Mesendoderm (in vitro differentiated cells): Measurements from ENCODE around the gene MMP24.
"Not testable (repeated sequence)": the region's sequence is repeated elsewhere in the genome, so short reads cannot be mapped to it uniquely, and the experiment has no call there.

Experiments
- DNase-seq: peaks from one replicate; pipeline ENCODE4 v3.0.0; 2013
- H2AK5ac ChIP-seq: 2 replicates; pipeline ENCODE4 v1.6.1; 2013; ENCODE audit warnings: low read length, inconsistent platforms
- H2BK120ac ChIP-seq: 2 replicates; pipeline ENCODE4 v1.6.1; 2013; ENCODE audit warnings: low read depth, mild to moderate bottlenecking, low read length, moderate library complexity, mixed read lengths
- H2BK15ac ChIP-seq: replicated peaks from 2 replicates; pipeline ENCODE4 v1.6.1; 2013; ENCODE audit warnings: low read depth, mild to moderate bottlenecking, moderate library complexity
- H2BK5ac ChIP-seq: 2 replicates; pipeline ENCODE4 v1.6.1; 2013; ENCODE audit warnings: low read length, inconsistent platforms
- H3K18ac ChIP-seq: 2 replicates; pipeline ENCODE4 v1.6.1; 2013; ENCODE audit warnings: mild to moderate bottlenecking, low read length, mixed read lengths
- H3K23ac ChIP-seq: one replicate; pipeline ENCODE4 v1.6.1; 2013; ENCODE audit warnings: low read length
- H3K27ac ChIP-seq: 2 replicates; pipeline ENCODE4 v1.5.1; 2013; ENCODE audit warnings: low read depth, mild to moderate bottlenecking, inconsistent platforms, low read length, moderate library complexity
- H3K27me3 ChIP-seq: 2 replicates; pipeline ENCODE4 v1.6.1; 2013; ENCODE audit warnings: low read length, control low read depth, mild to moderate bottlenecking, inconsistent platforms; ENCODE audit not compliant: insufficient read depth, poor library complexity
- H3K36me3 ChIP-seq: 2 replicates; pipeline ENCODE4 v1.6.1; 2013; ENCODE audit warnings: low read length, inconsistent platforms; ENCODE audit not compliant: control insufficient read depth, insufficient read depth
- H3K4ac ChIP-seq: one replicate; pipeline ENCODE4 v1.6.1; 2013; ENCODE audit warnings: low read depth, mild to moderate bottlenecking, low read length, moderate library complexity
- H3K4me1 ChIP-seq: 2 replicates; pipeline ENCODE4 v1.6.1; 2013; ENCODE audit warnings: low read depth, low read length, inconsistent platforms; ENCODE audit not compliant: control insufficient read depth
- H3K4me2 ChIP-seq: 2 replicates; pipeline ENCODE4 v1.6.1; 2013; ENCODE audit warnings: low read length
- H3K4me3 ChIP-seq: 2 replicates; pipeline ENCODE4 v1.5.1; 2013; ENCODE audit warnings: mild to moderate bottlenecking, low read length
- H3K56ac ChIP-seq: one replicate; pipeline ENCODE4 v1.6.1; 2013; ENCODE audit warnings: low read length
- H3K79me1 ChIP-seq: 2 replicates; pipeline ENCODE4 v1.6.1; 2013; ENCODE audit warnings: low read length, inconsistent platforms
- H3K79me2 ChIP-seq: 2 replicates; pipeline ENCODE4 v1.6.1; 2013; ENCODE audit warnings: mild to moderate bottlenecking, low read length; ENCODE audit not compliant: control insufficient read depth, insufficient read depth
- H3K9ac ChIP-seq: 2 replicates; pipeline ENCODE4 v1.6.1; 2013; ENCODE audit warnings: low read length, inconsistent platforms
- H4K5ac ChIP-seq: one replicate; pipeline ENCODE4 v1.6.1; 2013; ENCODE audit warnings: low read length
- H4K8ac ChIP-seq: one replicate; pipeline ENCODE4 v1.6.1; 2013; ENCODE audit warnings: low read depth, mild to moderate bottlenecking, control low read depth, low read length, moderate library complexity
- WGBS: extraction: QIAGEN DNeasy Blood & Tissue Kit; methylation state at CpG from one replicate; pipeline ENCODE4 v1.1.7; 2013; ENCODE audit warnings: low lambda C conversion rate, missing lambda C conversion rate; ENCODE audit not compliant: insufficient coverage; ENCODE audit errors: extremely low coverage; 5-methylcytosine and 5-hydroxymethylcytosine counted together

The MMP24 gene

GRCh38 chr20:35187584-35188190 is 38.8 kb upstream of the MMP24 start:
- Histone ChIP-seq H3K18ac (no peak overlapping the region), H2BK120ac (no peak overlapping the region), H3K4me2 (no peak overlapping the region), H2AK5ac (no peak overlapping the region), H3K4ac (no peak overlapping the region), H3K79me1 (no peaks in the 10 kb centered on the region), H4K5ac (no peak overlapping the region), H3K79me2 (no peaks in the 10 kb centered on the region), H4K8ac (no peak overlapping the region), H3K56ac (no peak overlapping the region), H3K36me3 (no peaks in the 10 kb centered on the region), H3K4me1 (no peaks in the 10 kb centered on the region), H2BK5ac (no peak overlapping the region), H3K27me3 (no peaks in the 10 kb centered on the region), H3K27ac (no peak overlapping the region), H3K23ac (no peak overlapping the region), H3K9ac (no peak overlapping the region), H3K4me3 (no peak overlapping the region), H2BK15ac (no peak overlapping the region)
- WGBS = no CpG with 5 or more reads among the region's 5 CpGs
- DNase-seq = no peak

- DNase-seq, H2BK5ac ChIP-seq, H3K56ac ChIP-seq, H3K36me3 ChIP-seq, H3K27ac ChIP-seq, H2BK15ac ChIP-seq, H4K8ac ChIP-seq, H3K4me3 ChIP-seq, H3K4me1 ChIP-seq, H3K27me3 ChIP-seq, H2AK5ac ChIP-seq, H3K79me1 ChIP-seq, H2BK120ac ChIP-seq, H3K23ac ChIP-seq, H3K18ac ChIP-seq, H3K9ac ChIP-seq, H3K4ac ChIP-seq, H3K4me2 ChIP-seq, H3K79me2 ChIP-seq, H4K5ac ChIP-seq: not testable (repeated sequence)
- no CpG with 5 or more reads among the region's 8 CpGs for WGBS
These were observed 37.3 kb upstream of the MMP24 start for GRCh38 chr20:35189223-35189622.

GRCh38 chr20:35190556-35190955 is 35.9 kb upstream of the MMP24 start:
- no CpG with 5 or more reads among the region's 6 CpGs for WGBS

GRCh38 chr20:35191419-35192117 is 34.9 kb upstream of the MMP24 start:
- Histone ChIP-seq H2BK5ac (no peak overlapping the region), H3K36me3 (no peaks in the 10 kb centered on the region), H3K4me1 (no peaks in the 10 kb centered on the region), H3K27me3 (no peaks in the 10 kb centered on the region), H3K79me1 (no peaks in the 10 kb centered on the region), H2BK120ac (no peak overlapping the region), H3K4me3 (no peak overlapping the region), H3K79me2 (no peaks in the 10 kb centered on the region), H3K4me2 (no peak overlapping the region), H3K56ac (no peak overlapping the region), H3K27ac (no peak overlapping the region), H3K9ac (no peak overlapping the region), H4K5ac (no peak overlapping the region), H2AK5ac (no peak overlapping the region), H2BK15ac (no peak overlapping the region), H3K23ac (no peak overlapping the region), H4K8ac (no peak overlapping the region), H3K4ac (no peak overlapping the region), H3K18ac (no peak overlapping the region)
- WGBS = no CpG with 5 or more reads among the region's 5 CpGs
- DNase-seq = no peak

More at GRCh38 chr20:35190556-35190955, 35.9 kb upstream of the MMP24 start:
- Histone ChIP-seq H3K27ac (no peak overlapping the region), H3K23ac (no peak overlapping the region), H2BK15ac (no peak overlapping the region), H3K4me3 (no peak overlapping the region), H3K4me1 (no peaks in the 10 kb centered on the region), H2BK5ac (no peak overlapping the region), H3K36me3 (no peaks in the 10 kb centered on the region), H3K79me1 (no peaks in the 10 kb centered on the region), H3K4me2 (no peak overlapping the region), H3K9ac (no peak overlapping the region), H2BK120ac (no peak overlapping the region), H3K18ac (no peak overlapping the region), H3K79me2 (no peaks in the 10 kb centered on the region), H3K27me3 (no peaks in the 10 kb centered on the region), H3K4ac (no peak overlapping the region), H2AK5ac (no peak overlapping the region), H4K8ac (no peak overlapping the region), H3K56ac (no peak overlapping the region), H4K5ac (no peak overlapping the region)
- DNase-seq = no peak

DNA sequence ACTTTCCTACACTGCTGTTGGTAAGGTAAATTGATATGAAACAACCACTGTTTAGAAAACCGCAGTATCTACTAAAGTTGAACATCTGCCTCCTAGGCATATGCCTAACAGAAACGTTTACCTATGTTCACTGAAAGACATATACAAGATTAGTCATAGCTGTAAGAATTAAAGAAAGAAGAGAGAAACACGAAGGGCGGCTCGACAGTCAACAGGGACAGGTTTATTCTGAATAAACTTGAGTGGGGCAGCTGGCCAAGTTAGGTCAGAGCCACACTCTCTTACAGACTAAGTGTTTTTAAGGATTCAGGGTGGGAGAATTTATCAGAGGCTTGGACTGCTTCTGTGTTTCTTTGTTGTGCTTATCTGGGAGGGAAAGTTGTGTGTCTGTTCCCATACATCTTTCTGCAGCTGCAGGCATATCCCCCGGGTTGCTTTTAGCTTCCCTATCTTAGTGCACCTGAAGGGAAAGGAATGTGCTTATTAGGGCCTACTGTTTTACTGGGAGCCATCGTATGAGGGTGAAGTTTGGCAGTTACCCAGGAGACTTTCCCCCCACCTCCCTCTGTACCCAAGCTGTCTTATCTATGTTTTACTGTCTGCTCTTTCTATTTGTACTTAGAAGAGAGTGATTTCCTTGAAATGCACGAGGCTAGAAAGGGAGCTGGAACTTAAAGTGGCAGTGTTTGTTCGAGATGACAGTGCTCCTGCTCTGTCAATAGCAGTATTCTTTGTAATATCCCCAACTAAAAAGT is 34.2 kb upstream of the MMP24 start:
- no peaks in the 10 kb centered on the region for H3K4me1 ChIP-seq
- H2AK5ac ChIP-seq = no peak overlapping the region
- no peak overlapping the region for H3K27ac ChIP-seq
- H3K18ac ChIP-seq = no peak overlapping the region
- no CpG with 5 or more reads among the region's 9 CpGs for WGBS
- H4K8ac ChIP-seq = no peak overlapping the region
- H3K4me2 ChIP-seq = no peak overlapping the region
- H3K23ac ChIP-seq = no peak overlapping the region
- no peak for DNase-seq
- no peak overlapping the region for H3K56ac ChIP-seq
- no peak overlapping the region for H3K9ac ChIP-seq
- no peak overlapping the region for H4K5ac ChIP-seq
- H3K79me1 ChIP-seq = no peaks in the 10 kb centered on the region
- H2BK120ac ChIP-seq = no peak overlapping the region
- H2BK5ac ChIP-seq = no peak overlapping the region
- H3K4ac ChIP-seq = no peak overlapping the region
- H3K36me3 ChIP-seq = no peaks in the 10 kb centered on the region
- H2BK15ac ChIP-seq = no peak overlapping the region
- H3K27me3 ChIP-seq = no peaks in the 10 kb centered on the region
- H3K79me2 ChIP-seq = no peaks in the 10 kb centered on the region
- H3K4me3 ChIP-seq = no peak overlapping the region
